Tibial nerve (tissue), 4 donors: Measurements from ENCODE around the gene POLR1C.
"Not testable (repeated sequence)": the region's sequence is repeated elsewhere in the genome, so short reads cannot be mapped to it uniquely, and the experiment has no call there.

Experiments
- CTCF ChIP-seq, 5 experiments: fragments of 200-600 bp in 3 of 5; fragments of 450-650 bp in 2 of 5; sonication (generic) in 3 of 5; IDR thresholded peaks; one replicate each; pipeline ENCODE4 v1.5.1; 2016 to 2019; ENCODE audit warnings: antibody characterized with exemption in 5 of 5, mild to moderate bottlenecking in 3 of 5, moderate library complexity in 2 of 5
- EP300 ChIP-seq, 2 donors: sonication (generic); formaldehyde crosslinking; IDR thresholded peaks; one replicate each; pipeline ENCODE4 v1.6.1; 2017; ENCODE audit warnings: antibody characterized with exemption in 2 of 2, mild to moderate bottlenecking in 1 of 2
- POLR2A ChIP-seq, 2 donors: fragments of 450-650 bp; IDR thresholded peaks; one replicate each; pipeline ENCODE4 v1.6.1; 2017; ENCODE audit warnings: antibody characterized with exemption in 2 of 2, mild to moderate bottlenecking in 2 of 2, moderate library complexity in 2 of 2

- TF ChIP-seq CTCF, POLR2A, EP300 (IDR thresholded peaks at IDR 0.05): not testable (repeated sequence)
These were observed 18.6 kb upstream of the POLR1C start for GRCh38 chr6:43498291-43498690.
